Gastrocnemius medialis (tissue), 4 donors: ENCODE data around the gene MYO16.

ENCODE experiments used
- CTCF ChIP-seq, 5 experiments: fragments of 450-650 bp in 3 of 5; fragments of 200-600 bp in 2 of 5; sonication (generic) in 2 of 5; IDR thresholded peaks in 4 of 5; conservative IDR thresholded peaks in 1 of 5; 1 replicate in 4 of 5; 2 replicates in 1 of 5; pipeline ENCODE4 v1.5.1; 2016 to 2019; ENCODE audit warnings: antibody characterized with exemption in 5 of 5, mild to moderate bottlenecking in 3 of 5, moderate library complexity in 3 of 5
- POLR2A ChIP-seq, 2 donors: fragments of 450-650 bp; IDR thresholded peaks; one replicate each; pipeline ENCODE4 v1.6.1; 2017; ENCODE audit warnings: antibody characterized with exemption in 2 of 2, mild to moderate bottlenecking in 2 of 2, moderate library complexity in 2 of 2

GRCh38 chr13:108980237-108980636 lies 350.8 kb downstream of the MYO16 start:
- TF ChIP-seq CTCF (IDR thresholded peaks at IDR 0.05 in 4 of 5, conservative IDR thresholded peaks at IDR 0.05 in 1 of 5) (no peak), POLR2A (IDR thresholded peaks at IDR 0.05) (no peak)
